Activated CD8-positive, alpha-beta memory T cell treated with anti-CD3 and anti-CD28 coated beads, Interleukin-2, amount 50 U/mL, for 1 hour (primary cell): ENCODE measurements around the gene CAVIN4.
A peak's percentile ranks its signal among the peaks of the same experiment; 100 is the strongest.

Experiments used
- DNase-seq: peaks from one replicate; pipeline ENCODE4 v3.0.0-alpha.2; 2020; ENCODE audit errors: extremely low read depth

The CAVIN4 gene

GRCh38 chr9:100590481-100590880, 12.6 kb downstream of the CAVIN4 start:
- DNase-seq, result no peak

GRCh38 chr9:100591139-100591538, 13.3 kb downstream of the CAVIN4 start:
- DNase-seq, result no peak

GRCh38 chr9:100591639-100592412, 13.9 kb downstream of the CAVIN4 start:
- DNase-seq, result no peak

GRCh38 chr9:100595391-100596199, 17.7 kb downstream of the CAVIN4 start:
- DNase-seq, result no peak

- no peak for DNase-seq
Measured at GRCh38 chr9:100597236-100597635, 19.4 kb downstream of the CAVIN4 start.

GRCh38 chr9:100598641-100599145, 20.8 kb downstream of the CAVIN4 start:
- DNase-seq, result peak; percentile 48

- no peak for DNase-seq
Measured at GRCh38 chr9:100600521-100601079, 22.7 kb downstream of the CAVIN4 start.

GRCh38 chr9:100601216-100601615, 23.3 kb downstream of the CAVIN4 start:
- DNase-seq, result no peak

- DNase-seq, result no peak
Measured at GRCh38 chr9:100602342-100602801, 24.5 kb downstream of the CAVIN4 start.

GRCh38 chr9:100605405-100605804, 27.5 kb downstream of the CAVIN4 start:
- DNase-seq, result no peak

GRCh38 chr9:100619194-100619593, 41.3 kb downstream of the CAVIN4 start:
- DNase-seq, result no peak

- no peak for DNase-seq
Measured at GRCh38 chr9:100619665-100620064, 41.8 kb downstream of the CAVIN4 start.

GRCh38 chr9:100623969-100624368, 46.1 kb downstream of the CAVIN4 start:
- no peak for DNase-seq

- no peak for DNase-seq
Measured at GRCh38 chr9:100626949-100627348, 49.1 kb downstream of the CAVIN4 start.

- no peak for DNase-seq
Measured at GRCh38 chr9:100637787-100638186, 59.9 kb downstream of the CAVIN4 start.
